ENCODE data around the gene RTP4. TPM values are rescaled to one million over a fixed set of nuclear protein-coding genes. Genes with fewer than 3 reads are reported as not detected.
A peak's percentile ranks its signal among the peaks of the same experiment; 100 is the strongest.
"Not testable (repeated sequence)": the region's sequence is repeated elsewhere in the genome, so short reads cannot be mapped to it uniquely, and the experiment has no call there.

Gene RTP4
- total RNA-seq, 1 donor from 2014 or later: not detected

- no peaks in the 10 kb centered on the region for H3K27me3 Mint-ChIP-seq
- no peaks in the 10 kb centered on the region for H3K9me3 Mint-ChIP-seq (ENCODE audit: low read depth)
- DNase-seq (ENCODE audit: low spot score, unreplicated experiment): no peak
- no peak for TF ChIP-seq CTCF (IDR thresholded peaks at IDR 0.05; ENCODE audit: unreplicated experiment)
- no peaks in the 10 kb centered on the region for H3K36me3 Mint-ChIP-seq (ENCODE audit: insufficient read depth)
- H3K27ac Mint-ChIP-seq: no peak overlapping the region
- no peak overlapping the region for H3K4me3 Mint-ChIP-seq (ENCODE audit: low read depth)
- H3K4me1 Mint-ChIP-seq (ENCODE audit: low read depth): peaks cover 24% of the 10 kb centered on the region
Measured at GRCh38 chr3:187400756-187401155, 32.6 kb downstream of the RTP4 start.

GRCh38 chr3:187401856-187402255 lies 33.7 kb downstream of the RTP4 start:
- Mint-ChIP-seq H3K9me3 (ENCODE audit: low read depth) (no peaks in the 10 kb centered on the region), H3K36me3 (ENCODE audit: insufficient read depth) (no peaks in the 10 kb centered on the region), H3K4me3 (ENCODE audit: low read depth) (no peak overlapping the region), H3K27me3 (no peaks in the 10 kb centered on the region), H3K27ac (no peak overlapping the region), H3K4me1 (ENCODE audit: low read depth) (peaks cover 19% of the 10 kb centered on the region)
- TF ChIP-seq CTCF (IDR thresholded peaks at IDR 0.05; ENCODE audit: unreplicated experiment): no peak
- no peak for DNase-seq (ENCODE audit: low spot score, unreplicated experiment)

- H3K36me3 Mint-ChIP-seq (ENCODE audit: insufficient read depth): no peaks in the 10 kb centered on the region
- no peak overlapping the region for H3K4me3 Mint-ChIP-seq (ENCODE audit: low read depth)
- H3K9me3 Mint-ChIP-seq (ENCODE audit: low read depth): no peaks in the 10 kb centered on the region
- DNase-seq (ENCODE audit: low spot score, unreplicated experiment): no peak
- H3K4me1 Mint-ChIP-seq (ENCODE audit: low read depth): peaks cover 11% of the 10 kb centered on the region
- no peak overlapping the region for H3K27ac Mint-ChIP-seq
- no peak for TF ChIP-seq CTCF (IDR thresholded peaks at IDR 0.05; ENCODE audit: unreplicated experiment)
- H3K27me3 Mint-ChIP-seq: no peaks in the 10 kb centered on the region
Measured at GRCh38 chr3:187403768-187404288, 35.6 kb downstream of the RTP4 start.

- no peak for TF ChIP-seq CTCF (IDR thresholded peaks at IDR 0.05; ENCODE audit: unreplicated experiment)
- Mint-ChIP-seq H3K9me3 (ENCODE audit: low read depth) (no peaks in the 10 kb centered on the region), H3K36me3 (ENCODE audit: insufficient read depth) (peaks cover 2% of the 10 kb centered on the region), H3K27me3 (no peaks in the 10 kb centered on the region), H3K4me3 (ENCODE audit: low read depth) (no peak overlapping the region), H3K27ac (no peak overlapping the region), H3K4me1 (ENCODE audit: low read depth) (peaks cover 11% of the 10 kb centered on the region)
- no peak for DNase-seq (ENCODE audit: low spot score, unreplicated experiment)
Measured at GRCh38 chr3:187406927-187407326, 38.7 kb downstream of the RTP4 start.

- H3K36me3 Mint-ChIP-seq (ENCODE audit: insufficient read depth): not testable (repeated sequence)
Measured at GRCh38 chr3:187411991-187412781, 44.0 kb downstream of the RTP4 start.

More at GRCh38 chr3:187411991-187412781, 44.0 kb downstream of the RTP4 start:
- H3K4me1 Mint-ChIP-seq (ENCODE audit: low read depth); H3K27me3 Mint-ChIP-seq; H3K9me3 Mint-ChIP-seq (ENCODE audit: low read depth); DNase-seq (ENCODE audit: low spot score, unreplicated experiment): not testable (repeated sequence)
- H3K4me3 Mint-ChIP-seq (ENCODE audit: low read depth): peak overlapping the region; percentile 77
- H3K27ac Mint-ChIP-seq: peak overlapping the region; percentile 76

Other genes with a start within 250 kb of the RTP4 start
- gene RPL39L, start 228.9 kb upstream of the RTP4 start, total RNA-seq: 10.5 and 11.5 TPM in 2 replicates
- gene RTP1, start 170.9 kb upstream of the RTP4 start, total RNA-seq: not detected in 2 replicates
- 0.60 and 1.6 TPM in 2 replicates for gene MASP1, start 76.6 kb upstream of the RTP4 start, total RNA-seq